Testis (tissue), 2 donors: ENCODE measurements around the gene YY1.

Experiments used
- POLR2A ChIP-seq: fragments of 450-650 bp; IDR thresholded peaks from one replicate; pipeline ENCODE4 v1.6.1; 2017; ENCODE audit warnings: antibody characterized with exemption, mild to moderate bottlenecking, moderate library complexity
- TF ChIP-seq, protein P1 (sequence below), 3 experiments: fragments of 450-650 bp in 2 of 3; fragments of 200-600 bp in 1 of 3; sonication (generic) in 1 of 3; IDR thresholded peaks; one replicate each; pipeline ENCODE4 v1.5.1; 2016 to 2019; ENCODE audit warnings: antibody characterized with exemption in 3 of 3, mild to moderate bottlenecking in 2 of 3, moderate library complexity in 1 of 3

DNA sequence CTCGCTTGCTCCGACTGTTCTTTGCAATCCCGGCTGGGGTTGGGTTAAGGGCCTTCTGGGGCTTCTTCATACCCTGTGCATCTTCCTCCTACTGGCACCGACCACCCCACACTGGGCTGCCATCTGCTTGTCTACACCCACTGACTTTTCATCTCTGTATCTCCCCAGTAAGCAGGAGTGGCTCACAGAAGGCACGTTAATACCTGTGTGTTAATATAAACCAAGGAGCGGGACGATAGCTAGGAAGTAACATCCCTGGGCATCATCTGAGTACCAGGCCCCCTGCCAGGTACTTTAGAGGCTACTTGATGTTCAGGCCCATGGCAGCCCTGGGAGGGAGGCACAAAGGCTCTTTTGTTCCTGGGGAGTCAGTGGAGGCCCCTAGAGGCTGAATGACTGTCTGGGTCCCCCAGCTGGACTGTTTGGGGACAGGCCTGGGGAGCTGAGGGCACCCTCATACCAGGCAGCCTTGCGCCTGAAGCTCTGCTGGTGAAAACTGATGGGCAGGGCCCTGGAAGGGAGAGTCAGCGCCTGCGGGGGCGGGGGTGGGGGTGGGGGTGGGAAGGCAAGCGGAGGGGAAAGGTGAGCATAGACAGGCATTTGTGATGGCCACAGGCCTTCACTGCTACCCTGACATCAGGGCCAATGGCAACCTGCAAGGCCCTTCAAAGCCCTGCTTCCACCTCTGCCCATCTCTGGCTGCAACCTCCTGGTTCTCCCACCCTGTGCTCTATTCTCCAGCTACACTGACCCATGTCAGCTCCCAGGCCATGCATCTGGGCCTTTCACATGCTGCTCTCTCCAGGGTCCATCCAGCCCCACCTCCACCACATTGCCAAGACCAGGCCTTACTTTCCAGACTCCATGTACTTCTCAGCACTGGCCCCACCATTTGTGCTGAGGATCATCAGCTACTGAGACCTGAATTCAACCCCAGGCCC is 45.3 kb upstream of the YY1 start:
- TF ChIP-seq, protein P1, sequence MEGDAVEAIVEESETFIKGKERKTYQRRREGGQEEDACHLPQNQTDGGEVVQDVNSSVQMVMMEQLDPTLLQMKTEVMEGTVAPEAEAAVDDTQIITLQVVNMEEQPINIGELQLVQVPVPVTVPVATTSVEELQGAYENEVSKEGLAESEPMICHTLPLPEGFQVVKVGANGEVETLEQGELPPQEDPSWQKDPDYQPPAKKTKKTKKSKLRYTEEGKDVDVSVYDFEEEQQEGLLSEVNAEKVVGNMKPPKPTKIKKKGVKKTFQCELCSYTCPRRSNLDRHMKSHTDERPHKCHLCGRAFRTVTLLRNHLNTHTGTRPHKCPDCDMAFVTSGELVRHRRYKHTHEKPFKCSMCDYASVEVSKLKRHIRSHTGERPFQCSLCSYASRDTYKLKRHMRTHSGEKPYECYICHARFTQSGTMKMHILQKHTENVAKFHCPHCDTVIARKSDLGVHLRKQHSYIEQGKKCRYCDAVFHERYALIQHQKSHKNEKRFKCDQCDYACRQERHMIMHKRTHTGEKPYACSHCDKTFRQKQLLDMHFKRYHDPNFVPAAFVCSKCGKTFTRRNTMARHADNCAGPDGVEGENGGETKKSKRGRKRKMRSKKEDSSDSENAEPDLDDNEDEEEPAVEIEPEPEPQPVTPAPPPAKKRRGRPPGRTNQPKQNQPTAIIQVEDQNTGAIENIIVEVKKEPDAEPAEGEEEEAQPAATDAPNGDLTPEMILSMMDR (IDR thresholded peaks at IDR 0.05), result no peak
- TF ChIP-seq POLR2A, result no peak
